Keratinocyte (primary cell): ENCODE measurements around the gene SIGLEC11.

ENCODE experiments used
- EZH2 ChIP-seq: IDR thresholded peaks from one replicate; pipeline ENCODE4 v1.6.1; 2012; ENCODE audit warnings: inconsistent platforms, mild to moderate bottlenecking, low read length, moderate library complexity
- TF ChIP-seq, protein P1 (sequence below), 3 experiments: IDR thresholded peaks in 1 of 3; conservative IDR thresholded peaks in 1 of 3; optimal IDR thresholded peaks in 1 of 3; 2 replicates in 2 of 3; 3 replicates in 1 of 3; pipeline versions ENCODE3 to v1.5.1; 2011; ENCODE audit warnings: low read length in 3 of 3, mild to moderate bottlenecking in 3 of 3, moderate library complexity in 2 of 3, control low read depth in 1 of 3, inconsistent platforms in 1 of 3; ENCODE audit not compliant: insufficient read depth in 2 of 3; ENCODE audit errors: extremely low read depth in 1 of 3

DNA sequence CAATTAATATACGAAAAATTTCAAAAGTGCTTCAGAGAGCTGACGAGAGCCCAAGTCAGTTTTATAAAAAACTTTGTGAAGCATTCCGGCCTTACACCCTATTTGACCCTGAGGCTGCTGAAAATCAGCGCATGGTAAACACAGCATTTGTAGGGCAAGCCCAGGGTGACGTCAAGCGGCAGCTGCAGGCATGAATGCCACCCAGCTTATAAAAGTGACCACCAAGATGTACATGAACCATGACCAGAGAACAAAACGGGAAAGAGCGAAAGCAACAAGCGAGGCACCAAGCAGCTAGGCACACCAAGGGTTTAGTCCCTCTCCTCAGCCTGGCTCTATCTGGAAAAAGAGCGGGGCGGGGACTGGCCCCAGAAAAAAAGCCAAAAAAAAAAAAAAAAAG lies 6.0 kb downstream of the SIGLEC11 start:
- TF ChIP-seq, protein P1, sequence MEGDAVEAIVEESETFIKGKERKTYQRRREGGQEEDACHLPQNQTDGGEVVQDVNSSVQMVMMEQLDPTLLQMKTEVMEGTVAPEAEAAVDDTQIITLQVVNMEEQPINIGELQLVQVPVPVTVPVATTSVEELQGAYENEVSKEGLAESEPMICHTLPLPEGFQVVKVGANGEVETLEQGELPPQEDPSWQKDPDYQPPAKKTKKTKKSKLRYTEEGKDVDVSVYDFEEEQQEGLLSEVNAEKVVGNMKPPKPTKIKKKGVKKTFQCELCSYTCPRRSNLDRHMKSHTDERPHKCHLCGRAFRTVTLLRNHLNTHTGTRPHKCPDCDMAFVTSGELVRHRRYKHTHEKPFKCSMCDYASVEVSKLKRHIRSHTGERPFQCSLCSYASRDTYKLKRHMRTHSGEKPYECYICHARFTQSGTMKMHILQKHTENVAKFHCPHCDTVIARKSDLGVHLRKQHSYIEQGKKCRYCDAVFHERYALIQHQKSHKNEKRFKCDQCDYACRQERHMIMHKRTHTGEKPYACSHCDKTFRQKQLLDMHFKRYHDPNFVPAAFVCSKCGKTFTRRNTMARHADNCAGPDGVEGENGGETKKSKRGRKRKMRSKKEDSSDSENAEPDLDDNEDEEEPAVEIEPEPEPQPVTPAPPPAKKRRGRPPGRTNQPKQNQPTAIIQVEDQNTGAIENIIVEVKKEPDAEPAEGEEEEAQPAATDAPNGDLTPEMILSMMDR (optimal IDR thresholded peaks at IDR 0.05 in 1 of 3, IDR thresholded peaks at IDR 0.05 in 1 of 3, conservative IDR thresholded peaks at IDR 0.05 in 1 of 3; ENCODE audit: extremely low read depth in 1 of 3, insufficient read depth in 2 of 3, low read length in 3 of 3), result no peak
- no peak for TF ChIP-seq EZH2
